ENCODE data around the gene NPAP1.
"Not testable (repeated sequence)": the region's sequence is repeated elsewhere in the genome, so short reads cannot be mapped to it uniquely, and the experiment has no call there.

Gene NPAP1, protein sequence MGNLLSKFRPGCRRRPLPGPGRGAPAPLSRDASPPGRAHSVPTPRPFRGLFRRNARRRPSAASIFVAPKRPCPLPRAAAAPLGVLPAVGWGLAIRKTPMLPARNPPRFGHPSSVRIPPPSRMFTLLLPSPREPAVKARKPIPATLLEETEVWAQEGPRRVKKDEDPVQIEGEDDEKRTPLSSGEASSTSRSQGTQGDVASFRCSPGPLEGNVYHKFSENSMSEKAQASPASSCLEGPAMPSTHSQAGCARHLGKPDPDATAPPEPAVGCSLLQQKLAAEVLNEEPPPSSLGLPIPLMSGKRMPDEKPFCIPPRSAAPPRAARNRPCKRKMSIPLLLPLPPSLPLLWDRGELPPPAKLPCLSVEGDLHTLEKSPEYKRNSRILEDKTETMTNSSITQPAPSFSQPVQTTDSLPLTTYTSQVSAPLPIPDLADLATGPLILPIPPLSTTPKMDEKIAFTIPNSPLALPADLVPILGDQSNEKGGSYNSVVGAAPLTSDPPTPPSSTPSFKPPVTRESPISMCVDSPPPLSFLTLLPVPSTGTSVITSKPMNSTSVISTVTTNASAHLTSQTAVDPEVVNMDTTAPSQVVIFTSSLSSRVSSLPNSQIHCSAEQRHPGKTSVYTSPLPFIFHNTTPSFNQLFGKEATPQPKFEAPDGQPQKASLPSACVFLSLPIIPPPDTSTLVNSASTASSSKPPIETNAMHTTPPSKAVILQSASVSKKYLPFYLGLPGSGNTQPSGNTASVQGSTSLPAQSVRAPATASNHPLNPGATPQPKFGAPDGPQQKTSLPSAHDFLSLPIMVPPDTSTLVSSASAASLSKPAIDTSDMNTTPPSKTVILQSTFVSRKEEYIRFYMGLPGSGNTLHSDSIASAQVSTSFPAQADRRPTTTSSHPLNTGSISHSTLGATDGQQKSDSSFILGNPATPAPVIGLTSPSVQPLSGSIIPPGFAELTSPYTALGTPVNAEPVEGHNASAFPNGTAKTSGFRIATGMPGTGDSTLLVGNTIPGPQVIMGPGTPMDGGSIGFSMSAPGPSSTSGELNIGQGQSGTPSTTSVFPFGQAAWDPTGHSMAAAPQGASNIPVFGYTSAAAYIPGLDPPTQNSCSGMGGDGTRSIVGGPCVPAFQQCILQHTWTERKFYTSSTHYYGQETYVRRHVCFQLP

DNA sequence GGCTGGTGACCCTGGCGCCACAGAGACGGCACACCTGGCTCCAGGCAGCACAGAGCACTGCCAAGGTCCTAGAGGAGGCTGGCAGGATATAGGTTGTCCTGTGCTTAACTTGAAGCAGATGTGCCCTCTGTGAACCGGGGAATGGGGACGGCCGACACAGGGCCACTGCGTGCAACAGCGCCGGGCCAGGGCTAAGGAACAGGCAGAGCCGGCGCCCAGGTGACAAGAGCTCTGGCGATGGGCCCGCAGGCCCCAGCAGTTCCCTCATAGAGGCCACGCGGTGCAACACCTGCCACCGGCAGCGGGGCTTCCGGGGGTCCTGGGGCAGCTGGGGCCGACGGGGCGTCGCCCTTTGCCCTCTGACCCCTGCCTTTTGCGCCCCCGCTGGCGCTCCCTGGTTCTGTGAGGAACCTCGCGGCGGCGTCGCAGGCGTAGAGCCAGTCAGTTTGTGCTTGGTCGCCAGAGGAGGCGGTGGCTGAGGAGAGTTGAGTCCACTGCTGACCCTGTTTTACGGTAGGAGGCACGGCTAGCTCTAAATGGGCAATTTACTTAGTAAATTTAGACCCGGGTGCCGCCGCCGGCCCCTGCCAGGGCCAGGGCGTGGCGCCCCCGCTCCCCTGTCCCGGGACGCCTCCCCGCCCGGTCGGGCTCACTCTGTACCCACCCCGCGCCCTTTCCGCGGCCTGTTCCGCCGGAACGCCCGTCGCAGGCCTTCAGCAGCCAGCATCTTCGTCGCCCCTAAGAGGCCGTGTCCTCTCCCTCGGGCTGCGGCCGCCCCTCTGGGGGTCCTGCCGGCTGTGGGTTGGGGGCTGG is at the start of gene NPAP1:
Gene NPAP1, plus strand, starts transcription at position 444 of the 813 bp plus-strand sequence. Its CDS starts 93 bp downstream, at position 537.
- DNase-seq (ENCODE audit: low read depth in 2 of 2), result no peak

DNA sequence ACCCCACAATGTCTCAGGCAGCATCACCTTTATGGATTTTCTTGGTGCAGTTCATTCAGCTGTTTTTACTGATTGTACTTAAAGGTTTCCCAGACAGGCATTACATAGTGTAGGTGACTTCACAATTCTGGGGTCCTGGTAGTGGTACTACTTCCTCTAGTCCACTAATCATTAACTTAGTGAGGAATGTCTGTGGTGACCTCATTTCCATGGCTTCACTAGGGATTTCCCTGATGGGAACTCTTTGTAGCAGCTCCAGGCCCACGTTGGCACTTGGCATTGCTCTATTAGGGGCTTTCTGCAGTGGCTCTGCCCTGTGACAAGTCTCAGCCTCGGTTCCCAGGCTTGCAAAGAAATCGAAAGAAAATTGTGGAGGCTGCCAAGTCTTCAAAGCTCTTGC is 48.1 kb upstream of the NPAP1 start:
- DNase-seq (ENCODE audit: low read depth in 2 of 2), result no peak

DNA sequence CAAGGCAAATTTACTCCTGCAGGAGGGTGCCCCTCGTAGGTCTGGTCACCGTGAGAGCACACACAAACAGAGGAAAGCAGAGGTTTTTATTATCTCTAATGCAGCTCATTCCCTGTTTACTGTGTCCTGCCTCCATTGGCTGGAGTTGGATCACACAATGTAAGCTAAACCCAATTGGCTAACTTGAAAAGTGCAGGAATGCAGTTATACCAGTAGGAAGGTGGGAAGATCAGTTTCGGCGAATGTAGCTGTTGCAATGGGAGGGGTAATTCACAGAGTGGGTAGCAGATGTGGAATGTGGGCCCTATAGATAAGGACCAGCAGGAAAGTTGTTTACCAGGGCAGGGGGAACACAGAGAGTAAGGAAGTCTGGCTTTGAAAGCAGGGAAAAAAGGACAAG is 42.5 kb upstream of the NPAP1 start:
- DNase-seq (ENCODE audit: low read depth in 2 of 2), result no peak

DNA sequence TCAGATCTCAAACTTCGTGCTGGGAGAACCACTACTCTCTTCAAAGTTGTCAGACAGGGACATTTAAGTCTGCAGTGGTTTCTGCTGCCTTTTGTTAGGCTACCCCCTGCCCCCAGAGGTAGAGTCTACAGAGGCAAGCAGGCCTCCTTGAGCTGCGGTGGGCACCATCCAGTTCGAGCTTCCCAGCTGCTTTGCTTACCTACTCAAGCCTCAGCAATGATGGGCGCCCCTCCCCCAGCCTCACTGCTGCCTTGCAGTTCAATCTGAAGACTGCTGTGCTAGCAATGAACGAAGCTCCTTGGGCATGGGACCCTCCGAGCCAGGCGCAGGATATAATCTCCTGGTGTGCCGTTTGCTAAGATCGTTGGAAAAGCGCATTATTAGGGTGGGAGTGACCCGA is 36.2 kb upstream of the NPAP1 start:
- DNase-seq (ENCODE audit: low read depth in 2 of 2), result not testable (repeated sequence)

DNA sequence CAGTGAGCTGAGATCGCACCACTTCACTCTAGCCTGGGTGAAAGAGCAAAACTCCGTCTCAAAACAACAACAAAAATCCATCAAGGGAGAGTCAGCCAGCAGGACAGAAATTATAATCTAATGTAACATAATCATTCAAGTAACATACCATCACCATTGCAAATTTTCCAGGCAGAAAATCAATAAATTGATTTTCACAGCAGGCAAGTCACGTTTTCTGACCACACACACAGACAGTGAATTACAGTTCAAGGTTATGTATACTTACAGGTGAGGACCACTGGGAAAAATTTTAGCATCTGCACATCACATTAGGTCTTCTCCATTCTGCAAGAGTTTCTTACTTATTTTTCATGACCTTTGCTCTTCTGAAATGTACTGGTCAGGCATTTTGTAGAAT is 29.9 kb upstream of the NPAP1 start:
- DNase-seq (ENCODE audit: low read depth in 2 of 2), result no peak

DNA sequence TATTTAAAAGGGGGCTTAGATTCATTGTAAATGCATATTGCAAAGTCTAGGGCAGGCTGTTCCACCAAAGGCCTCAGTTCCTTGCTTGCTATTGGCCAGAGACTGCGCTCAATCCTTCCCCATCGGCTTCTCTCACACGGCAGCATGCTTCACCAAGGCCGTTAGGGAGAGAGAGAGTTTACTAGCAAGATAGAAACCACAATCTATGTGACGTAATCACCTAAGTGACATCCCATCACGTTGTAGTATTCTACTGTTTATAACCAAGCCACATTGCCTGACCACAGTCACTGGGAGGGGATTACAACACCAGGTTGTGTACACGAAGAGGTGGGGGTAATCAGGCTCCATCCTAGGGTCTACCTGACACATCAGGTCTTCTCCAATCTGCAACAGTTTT is 16.0 kb upstream of the NPAP1 start:
- DNase-seq (ENCODE audit: low read depth in 2 of 2), result no peak

DNA sequence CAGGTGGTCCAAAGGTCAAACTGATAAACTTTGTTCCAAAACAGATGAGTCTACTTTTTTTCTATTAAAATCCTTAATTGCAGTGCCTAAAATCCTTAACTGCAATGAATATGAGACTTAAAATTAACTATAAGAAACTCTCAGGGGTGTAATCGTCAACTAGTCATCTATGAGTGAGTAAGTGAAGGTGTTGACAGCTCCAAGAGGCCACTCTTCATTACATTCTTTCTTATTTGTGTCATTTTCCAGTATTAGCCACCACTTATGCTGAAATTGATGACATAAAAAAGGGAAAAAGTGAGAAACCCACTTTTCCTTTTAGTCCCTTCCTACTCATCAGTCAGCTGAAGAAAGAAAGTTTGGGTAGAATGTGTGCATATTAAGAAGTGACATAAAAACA is 12.6 kb upstream of the NPAP1 start:
- no peak for DNase-seq (ENCODE audit: low read depth in 2 of 2)

DNA sequence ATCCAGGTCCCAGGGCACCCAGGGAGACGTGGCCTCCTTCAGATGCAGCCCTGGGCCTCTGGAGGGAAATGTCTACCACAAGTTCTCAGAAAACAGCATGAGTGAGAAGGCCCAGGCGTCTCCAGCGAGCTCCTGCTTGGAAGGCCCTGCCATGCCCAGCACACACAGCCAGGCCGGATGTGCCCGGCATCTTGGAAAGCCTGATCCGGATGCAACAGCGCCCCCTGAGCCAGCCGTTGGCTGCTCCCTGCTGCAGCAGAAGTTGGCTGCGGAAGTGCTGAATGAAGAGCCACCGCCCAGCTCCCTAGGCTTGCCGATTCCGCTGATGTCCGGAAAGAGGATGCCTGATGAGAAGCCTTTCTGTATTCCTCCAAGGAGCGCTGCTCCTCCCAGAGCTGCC is 856 bp downstream of the NPAP1 start:
- DNase-seq (ENCODE audit: low read depth in 2 of 2), result no peak

DNA sequence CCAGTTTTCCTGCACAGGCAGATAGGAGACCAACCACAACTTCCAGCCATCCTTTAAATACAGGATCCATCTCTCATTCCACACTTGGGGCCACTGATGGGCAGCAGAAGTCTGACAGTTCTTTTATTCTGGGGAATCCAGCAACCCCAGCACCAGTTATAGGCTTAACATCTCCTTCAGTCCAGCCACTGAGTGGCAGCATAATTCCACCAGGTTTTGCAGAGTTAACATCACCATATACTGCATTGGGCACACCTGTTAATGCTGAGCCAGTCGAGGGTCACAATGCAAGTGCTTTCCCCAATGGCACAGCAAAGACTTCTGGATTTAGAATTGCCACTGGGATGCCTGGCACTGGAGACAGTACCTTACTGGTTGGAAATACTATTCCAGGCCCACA is 2.9 kb downstream of the NPAP1 start:
- no peak for DNase-seq (ENCODE audit: low read depth in 2 of 2)

DNA sequence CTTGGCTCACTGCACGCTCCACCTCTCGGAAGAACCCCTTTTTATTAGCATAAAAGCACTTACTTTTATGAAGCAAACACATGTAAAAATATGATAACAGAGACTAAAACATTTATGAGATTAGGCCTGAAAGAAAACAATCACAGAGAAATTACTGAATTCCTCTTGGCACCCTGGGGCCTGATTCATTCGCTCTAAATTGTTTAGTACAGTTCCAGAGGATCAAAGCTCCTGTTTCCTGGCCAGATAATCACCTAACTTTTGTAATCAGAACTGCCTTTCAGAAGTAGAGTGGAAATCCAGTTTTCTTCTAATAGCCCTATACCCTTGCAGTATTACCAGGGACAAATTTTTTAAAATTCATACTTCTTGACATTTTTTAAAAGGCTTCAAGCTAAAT is 6.4 kb downstream of the NPAP1 start:
- DNase-seq (ENCODE audit: low read depth in 2 of 2), result no peak

DNA sequence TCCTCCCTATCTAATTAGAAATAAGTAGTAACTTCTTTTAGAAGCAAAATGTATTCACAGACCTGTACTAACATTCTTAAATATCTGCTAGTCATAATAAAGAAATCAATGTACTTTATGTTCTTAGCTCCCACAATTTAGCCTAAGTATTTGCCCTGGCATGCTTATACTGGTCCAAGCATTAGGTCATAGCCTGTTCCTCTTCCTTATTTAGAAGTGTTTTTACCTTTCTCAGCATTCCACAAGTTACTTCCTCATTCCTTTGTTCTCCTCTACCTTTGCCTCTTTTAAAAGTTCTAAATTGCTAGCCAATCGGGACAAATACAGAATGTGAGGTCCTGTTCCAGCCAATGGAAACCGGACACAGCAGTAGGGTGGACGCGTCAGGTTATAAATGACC is 7.3 kb downstream of the NPAP1 start:
- not testable (repeated sequence) for DNase-seq (ENCODE audit: low read depth in 2 of 2)

DNA sequence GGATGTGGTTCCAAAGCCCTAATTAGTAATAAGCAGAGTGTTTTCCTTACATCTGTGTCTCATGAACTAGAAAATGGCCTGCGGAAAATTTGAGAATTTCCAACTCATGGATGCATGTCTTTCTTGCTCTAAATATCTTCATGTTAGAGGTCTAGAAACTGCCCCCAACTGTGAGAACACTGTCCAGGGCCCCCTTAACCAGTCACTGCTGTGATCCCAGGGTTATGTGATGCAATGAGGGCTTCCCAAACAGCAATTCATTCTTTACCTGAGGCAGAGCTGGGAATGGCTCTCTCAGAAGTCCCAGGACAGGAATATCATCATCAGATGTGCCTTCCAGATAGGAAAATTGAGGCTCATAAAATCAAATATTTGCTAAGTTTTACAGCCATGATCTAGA is 8.2 kb downstream of the NPAP1 start:
- DNase-seq (ENCODE audit: low read depth in 2 of 2), result no peak

DNA sequence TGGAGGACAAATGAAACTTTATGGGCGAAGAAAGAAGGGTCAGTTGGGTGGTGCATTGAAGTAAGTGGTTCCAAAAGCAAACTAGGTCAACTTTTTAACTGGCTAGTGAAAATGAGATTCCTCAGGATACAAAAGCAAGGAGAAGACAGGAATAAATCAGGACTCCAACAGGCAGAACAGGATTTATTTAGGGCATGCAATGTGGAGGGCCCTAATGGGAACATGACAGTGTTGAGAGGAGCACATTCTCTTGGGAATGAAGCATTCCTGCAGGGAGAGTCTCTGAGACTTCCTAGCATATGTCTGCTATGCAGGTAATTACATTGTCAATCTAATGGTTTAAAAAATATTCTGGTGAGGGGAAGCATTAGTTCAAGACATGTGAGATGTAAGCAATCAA is 8.7 kb downstream of the NPAP1 start:
- no peak for DNase-seq (ENCODE audit: low read depth in 2 of 2)

DNA sequence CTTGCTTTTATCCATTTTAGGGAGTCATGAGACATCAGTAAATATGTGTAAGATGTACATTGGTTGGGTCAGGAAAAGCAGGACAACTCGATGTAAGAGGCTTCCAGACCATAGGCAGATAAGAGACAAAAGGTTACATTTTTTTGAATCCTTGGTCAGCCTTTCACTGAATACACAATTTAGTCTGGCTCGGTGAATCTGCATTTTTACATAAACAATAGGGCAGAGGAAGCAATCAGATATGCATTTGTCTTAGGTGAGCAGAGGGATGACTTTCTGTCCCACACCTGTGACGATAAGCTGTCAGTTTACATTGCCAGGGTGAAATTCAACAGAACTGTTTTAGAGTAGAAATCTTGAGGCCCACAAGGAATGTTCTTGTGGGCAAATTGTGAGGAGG is 20.6 kb downstream of the NPAP1 start:
- DNase-seq (ENCODE audit: low read depth in 2 of 2), result no peak

DNA sequence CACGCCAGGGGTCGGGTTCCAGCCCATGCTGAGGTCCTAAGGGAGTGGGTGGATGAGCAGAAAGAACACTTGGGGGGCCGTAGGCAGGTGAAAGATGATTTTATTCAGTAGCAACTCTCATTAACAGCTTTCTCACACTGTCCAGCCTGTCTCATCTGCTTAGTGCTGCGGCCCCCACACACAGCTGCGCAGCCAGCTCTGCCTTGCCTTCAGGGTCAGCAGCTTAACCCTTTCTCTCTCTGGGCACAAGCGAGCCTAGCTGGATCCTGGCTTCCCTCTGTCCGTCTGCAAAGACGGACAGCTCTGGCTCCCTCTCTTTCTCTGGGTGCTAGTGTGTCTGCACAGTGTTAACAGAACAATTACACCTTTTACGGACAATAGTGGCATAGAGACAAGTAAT is 21.3 kb downstream of the NPAP1 start:
- no peak for DNase-seq (ENCODE audit: low read depth in 2 of 2)

DNA sequence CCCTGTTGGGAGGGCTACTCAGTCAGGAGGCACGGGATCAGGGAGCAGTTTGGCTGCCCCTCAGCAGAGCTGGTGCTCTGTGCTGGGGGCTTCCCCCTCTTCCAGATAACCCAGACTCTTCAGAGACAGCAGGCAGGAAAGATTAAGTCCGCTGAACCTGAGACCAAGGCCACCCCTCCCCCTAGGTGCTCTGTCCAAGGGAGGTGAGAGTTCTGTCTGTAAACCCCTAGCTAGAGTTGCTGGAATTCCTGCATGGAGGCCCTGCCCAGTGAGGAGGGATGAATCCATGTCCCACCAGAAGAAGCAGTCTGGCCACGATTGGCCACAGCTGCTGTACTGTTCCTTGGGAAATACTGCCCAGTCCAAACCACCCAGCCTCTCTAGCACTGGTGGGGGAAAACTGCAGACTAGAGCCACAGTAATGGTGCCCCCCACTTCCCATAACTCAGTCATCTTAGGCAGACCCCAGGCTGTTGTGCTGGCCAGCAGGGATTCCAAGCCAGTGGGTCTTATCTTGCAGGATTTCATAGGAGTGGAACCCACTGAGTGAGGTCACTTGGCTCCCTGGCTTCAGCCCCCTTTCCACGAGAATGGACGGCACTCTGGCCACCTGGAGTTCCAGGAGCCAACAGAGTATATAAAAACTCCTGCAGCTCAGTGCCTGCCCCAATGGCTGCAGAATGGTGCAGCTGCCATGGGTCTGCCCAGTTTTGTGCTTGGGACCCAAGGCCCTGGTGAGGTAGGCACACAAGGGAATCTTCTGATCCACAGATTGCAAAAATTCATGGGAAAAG is 42.9 kb downstream of the NPAP1 start:
- no peak for DNase-seq (ENCODE audit: low read depth in 2 of 2)

DNA sequence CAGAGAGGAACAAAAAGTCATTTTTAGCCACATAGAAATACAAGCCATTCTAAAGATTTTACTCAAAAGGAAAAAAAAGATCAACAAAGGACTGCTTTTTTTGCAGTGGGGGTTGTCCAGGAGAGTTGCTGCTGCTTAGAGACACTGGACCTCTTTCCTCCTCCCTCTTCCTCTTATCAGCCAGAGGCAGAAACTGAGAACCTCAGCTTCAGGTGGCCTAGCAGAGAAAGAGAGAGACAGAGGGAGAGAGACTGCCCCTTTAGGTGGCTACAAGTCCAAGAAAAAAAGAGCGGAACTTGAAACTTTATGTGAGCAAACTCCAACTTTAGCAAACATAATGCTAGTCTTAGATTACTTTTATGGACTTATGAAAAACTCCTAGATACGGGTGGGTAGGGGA is 54.2 kb downstream of the NPAP1 start:
- no peak for DNase-seq (ENCODE audit: low read depth in 2 of 2)

Measured in activated CD8-positive, alpha-beta memory T cell treated with anti-CD3 and anti-CD28 coated beads for 4 hours (primary cell).